ENCODE measurements around the gene AMBRA1.

GRCh38 chr11:46535688-46536087, 58.1 kb downstream of the AMBRA1 start:
- TF ChIP-seq FOXM1 (IDR thresholded peaks at IDR 0.05; ENCODE audit: borderline replicate concordance, low read depth) (no peak), TCF12 (IDR thresholded peaks at IDR 0.05; ENCODE audit: low read depth) (no peak), ZBTB7A (IDR thresholded peaks at IDR 0.05; ENCODE audit: low read depth) (no peak)
- TF ChIP-seq, protein P1, sequence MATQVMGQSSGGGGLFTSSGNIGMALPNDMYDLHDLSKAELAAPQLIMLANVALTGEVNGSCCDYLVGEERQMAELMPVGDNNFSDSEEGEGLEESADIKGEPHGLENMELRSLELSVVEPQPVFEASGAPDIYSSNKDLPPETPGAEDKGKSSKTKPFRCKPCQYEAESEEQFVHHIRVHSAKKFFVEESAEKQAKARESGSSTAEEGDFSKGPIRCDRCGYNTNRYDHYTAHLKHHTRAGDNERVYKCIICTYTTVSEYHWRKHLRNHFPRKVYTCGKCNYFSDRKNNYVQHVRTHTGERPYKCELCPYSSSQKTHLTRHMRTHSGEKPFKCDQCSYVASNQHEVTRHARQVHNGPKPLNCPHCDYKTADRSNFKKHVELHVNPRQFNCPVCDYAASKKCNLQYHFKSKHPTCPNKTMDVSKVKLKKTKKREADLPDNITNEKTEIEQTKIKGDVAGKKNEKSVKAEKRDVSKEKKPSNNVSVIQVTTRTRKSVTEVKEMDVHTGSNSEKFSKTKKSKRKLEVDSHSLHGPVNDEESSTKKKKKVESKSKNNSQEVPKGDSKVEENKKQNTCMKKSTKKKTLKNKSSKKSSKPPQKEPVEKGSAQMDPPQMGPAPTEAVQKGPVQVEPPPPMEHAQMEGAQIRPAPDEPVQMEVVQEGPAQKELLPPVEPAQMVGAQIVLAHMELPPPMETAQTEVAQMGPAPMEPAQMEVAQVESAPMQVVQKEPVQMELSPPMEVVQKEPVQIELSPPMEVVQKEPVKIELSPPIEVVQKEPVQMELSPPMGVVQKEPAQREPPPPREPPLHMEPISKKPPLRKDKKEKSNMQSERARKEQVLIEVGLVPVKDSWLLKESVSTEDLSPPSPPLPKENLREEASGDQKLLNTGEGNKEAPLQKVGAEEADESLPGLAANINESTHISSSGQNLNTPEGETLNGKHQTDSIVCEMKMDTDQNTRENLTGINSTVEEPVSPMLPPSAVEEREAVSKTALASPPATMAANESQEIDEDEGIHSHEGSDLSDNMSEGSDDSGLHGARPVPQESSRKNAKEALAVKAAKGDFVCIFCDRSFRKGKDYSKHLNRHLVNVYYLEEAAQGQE (IDR thresholded peaks at IDR 0.05; ENCODE audit: low read depth): no peak
- TF ChIP-seq, protein P2, sequence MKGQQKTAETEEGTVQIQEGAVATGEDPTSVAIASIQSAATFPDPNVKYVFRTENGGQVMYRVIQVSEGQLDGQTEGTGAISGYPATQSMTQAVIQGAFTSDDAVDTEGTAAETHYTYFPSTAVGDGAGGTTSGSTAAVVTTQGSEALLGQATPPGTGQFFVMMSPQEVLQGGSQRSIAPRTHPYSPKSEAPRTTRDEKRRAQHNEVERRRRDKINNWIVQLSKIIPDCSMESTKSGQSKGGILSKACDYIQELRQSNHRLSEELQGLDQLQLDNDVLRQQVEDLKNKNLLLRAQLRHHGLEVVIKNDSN (IDR thresholded peaks at IDR 0.05): no peak

All from Ishikawa (cell line).